Duodenal mucosa (tissue), 2 donors: ENCODE data around the gene DLX2.
"Not testable (repeated sequence)": the region's sequence is repeated elsewhere in the genome, so short reads cannot be mapped to it uniquely, and the experiment has no call there.

Source experiments
- H3K27ac ChIP-seq: one replicate; pipeline ENCODE4 v1.7.0; 2013; ENCODE audit warnings: low read depth, low read length
- H3K27me3 ChIP-seq, 2 donors: one replicate each; pipeline ENCODE4 v1.7.0; 2013; ENCODE audit warnings: low read length in 2 of 2, control low read depth in 1 of 2; ENCODE audit not compliant: insufficient read depth in 2 of 2, control insufficient read depth in 1 of 2
- H3K36me3 ChIP-seq, 2 donors: one replicate each; pipeline ENCODE4 v1.7.0; 2013; ENCODE audit warnings: low read length in 2 of 2, control low read depth in 1 of 2; ENCODE audit not compliant: insufficient read depth in 2 of 2, control insufficient read depth in 1 of 2
- H3K4me1 ChIP-seq, 2 donors: one replicate each; pipeline ENCODE4 v1.7.0; 2013; ENCODE audit warnings: low read length in 2 of 2, control low read depth in 1 of 2; ENCODE audit not compliant: insufficient read depth in 2 of 2, control insufficient read depth in 1 of 2
- H3K4me3 ChIP-seq, 2 donors: one replicate each; pipeline ENCODE4 v1.7.0; 2013; ENCODE audit warnings: low read length in 2 of 2, low read depth in 1 of 2
- H3K9ac ChIP-seq, 2 donors: one replicate each; pipeline ENCODE4 v1.7.0; 2013; ENCODE audit warnings: low read length in 2 of 2, low read depth in 1 of 2
- H3K9me3 ChIP-seq, 2 donors: one replicate each; pipeline ENCODE4 v1.7.0; 2013; ENCODE audit warnings: low read length in 2 of 2, control low read depth in 1 of 2; ENCODE audit not compliant: control insufficient read depth in 1 of 2

DLX2 gene

GRCh38 chr2:172129404-172129803 is 26.7 kb upstream of the DLX2 start:
- H3K27me3 ChIP-seq, result no peaks in the 10 kb centered on the region
- no peak overlapping the region for H3K9ac ChIP-seq
- H3K4me1 ChIP-seq, result no peaks in the 10 kb centered on the region
- H3K27ac ChIP-seq, result no peak overlapping the region
- H3K9me3 ChIP-seq, result no peaks in the 10 kb centered on the region
- H3K4me3 ChIP-seq, result no peak overlapping the region
- H3K36me3 ChIP-seq, result no peaks in the 10 kb centered on the region

DNA sequence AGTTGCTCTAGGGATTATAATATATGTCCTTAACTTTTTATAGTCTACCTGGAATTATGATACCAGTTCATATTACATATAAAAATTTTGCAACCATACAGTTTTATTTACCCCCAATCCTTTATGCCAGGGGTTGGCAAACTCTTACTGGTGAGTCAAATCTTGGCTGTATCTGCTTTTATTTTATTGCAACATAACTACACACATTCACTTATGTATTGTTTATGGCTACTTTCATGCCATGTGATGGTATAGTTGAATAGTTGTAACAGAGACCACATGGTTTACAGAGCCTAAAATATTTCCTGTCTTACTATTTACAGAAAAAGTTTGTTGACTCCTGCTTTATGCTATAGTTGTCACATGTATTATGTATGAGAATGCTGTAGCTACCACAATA is 25.8 kb upstream of the DLX2 start:
- Histone ChIP-seq H3K27me3 (no peaks in the 10 kb centered on the region), H3K27ac (no peak overlapping the region), H3K9me3 (no peaks in the 10 kb centered on the region), H3K36me3 (no peaks in the 10 kb centered on the region), H3K4me1 (no peaks in the 10 kb centered on the region), H3K9ac (no peak overlapping the region), H3K4me3 (no peak overlapping the region)

GRCh38 chr2:172120118-172120517 is 17.4 kb upstream of the DLX2 start:
- Histone ChIP-seq H3K9ac (no peak overlapping the region), H3K9me3 (no peaks in the 10 kb centered on the region), H3K27ac (no peak overlapping the region), H3K36me3 (no peaks in the 10 kb centered on the region), H3K4me3 (no peak overlapping the region), H3K27me3 (peaks cover 0 to 3% of the 10 kb centered on the region in 2 donors), H3K4me1 (no peaks in the 10 kb centered on the region)

DNA sequence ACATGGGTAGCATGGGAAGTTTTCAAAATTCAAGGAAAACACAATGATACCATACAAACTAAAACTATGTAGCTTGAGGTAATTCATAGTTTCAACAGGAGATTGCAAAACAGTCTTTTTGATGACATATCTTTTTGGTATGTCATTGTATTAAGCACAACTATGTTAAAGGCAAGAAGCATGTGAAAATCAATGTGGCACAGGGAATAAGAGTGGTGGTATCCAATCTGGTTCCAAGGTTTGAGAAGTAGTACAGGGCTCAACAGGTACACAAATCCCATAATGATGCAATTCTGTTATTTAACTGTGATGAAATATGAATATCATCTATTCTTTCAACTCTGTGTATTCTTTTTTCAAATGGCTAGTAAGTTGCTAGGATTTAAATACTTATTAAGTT is 16.4 kb upstream of the DLX2 start:
- no peak overlapping the region for H3K27ac ChIP-seq

GRCh38 chr2:172116107-172116506 is 13.4 kb upstream of the DLX2 start:
- H3K4me1 ChIP-seq, result no peaks in the 10 kb centered on the region
- H3K36me3 ChIP-seq, result no peaks in the 10 kb centered on the region
- H3K9ac ChIP-seq, result no peak overlapping the region
- H3K9me3 ChIP-seq, result no peaks in the 10 kb centered on the region
- H3K27me3 ChIP-seq, result peaks cover 0 to 3% of the 10 kb centered on the region in 2 donors
- H3K27ac ChIP-seq, result no peak overlapping the region
- H3K4me3 ChIP-seq, result no peak overlapping the region

More for the DNA sequence above, 16.4 kb upstream of the DLX2 start:
- H3K4me1 ChIP-seq, result no peaks in the 10 kb centered on the region
- H3K27me3 ChIP-seq, result peaks cover 0 to 3% of the 10 kb centered on the region in 2 donors
- H3K9ac ChIP-seq, result no peak overlapping the region
- no peaks in the 10 kb centered on the region for H3K9me3 ChIP-seq
- no peak overlapping the region for H3K4me3 ChIP-seq
- no peaks in the 10 kb centered on the region for H3K36me3 ChIP-seq

DNA sequence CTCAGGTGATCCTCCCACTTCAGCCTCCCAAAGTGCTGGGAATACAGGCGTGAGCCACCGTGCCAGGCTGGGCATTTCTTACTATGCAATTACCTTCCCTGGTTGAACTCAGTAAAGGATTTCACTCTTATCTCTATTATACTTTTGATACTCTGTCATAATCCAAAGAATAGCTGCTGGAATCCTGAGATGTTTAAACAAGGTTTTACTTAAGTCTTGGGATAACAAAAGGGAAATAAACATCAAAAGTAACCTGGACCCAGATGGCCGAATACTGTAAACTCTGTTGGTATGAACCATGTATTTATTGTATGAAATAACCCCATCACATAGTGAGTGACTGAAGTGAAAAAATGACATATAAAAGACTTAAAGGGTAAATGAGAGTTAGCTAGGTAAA is 11.9 kb upstream of the DLX2 start:
- H3K4me3 ChIP-seq, result no peak overlapping the region
- H3K9me3 ChIP-seq, result no peaks in the 10 kb centered on the region
- H3K36me3 ChIP-seq, result no peaks in the 10 kb centered on the region
- H3K9ac ChIP-seq, result no peak overlapping the region
- H3K27ac ChIP-seq, result no peak overlapping the region
- peaks cover 0 to 3% of the 10 kb centered on the region in 2 donors for H3K27me3 ChIP-seq
- no peaks in the 10 kb centered on the region for H3K4me1 ChIP-seq

DNA sequence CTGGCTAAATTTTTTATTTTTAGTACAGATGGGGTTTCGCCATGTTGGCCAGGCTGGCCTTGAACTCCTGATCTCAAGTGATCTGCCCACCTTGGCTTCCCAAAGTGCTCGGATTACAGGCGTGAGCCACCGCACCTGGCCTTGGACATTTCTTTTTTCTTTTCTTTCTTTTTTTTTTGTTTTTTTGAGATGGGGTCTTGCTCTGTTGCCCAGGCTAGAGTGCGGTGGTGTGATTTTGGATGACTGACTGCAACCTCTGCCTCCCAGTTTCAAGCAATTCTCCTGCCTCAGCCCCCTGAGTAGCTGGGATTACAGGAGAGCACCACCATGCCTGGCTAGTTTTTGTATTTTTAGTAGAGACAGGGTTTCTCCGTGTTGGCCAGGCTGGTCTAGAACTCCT is 11.5 kb upstream of the DLX2 start:
- not testable (repeated sequence) for H3K27ac ChIP-seq, H3K9me3 ChIP-seq, H3K9ac ChIP-seq, H3K36me3 ChIP-seq, H3K4me3 ChIP-seq, H3K27me3 ChIP-seq, H3K4me1 ChIP-seq

DNA sequence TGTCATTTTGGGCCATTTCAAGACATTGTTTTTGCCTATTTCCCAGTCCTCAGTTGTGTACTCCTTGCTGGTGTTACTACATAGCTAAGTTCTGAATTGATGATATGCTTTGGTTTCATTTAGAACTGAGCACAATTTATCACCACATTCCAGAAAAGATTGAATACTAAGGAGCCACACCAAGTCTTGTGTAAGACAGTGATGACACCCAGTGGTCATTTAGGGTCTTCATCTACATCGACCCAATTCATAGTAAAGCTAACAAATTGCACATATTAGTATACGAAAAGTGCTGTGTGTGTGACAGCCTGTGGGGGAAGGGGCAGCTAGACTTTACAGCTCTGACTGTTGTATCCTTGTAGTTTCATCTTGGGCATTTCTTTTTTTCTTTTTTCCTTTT is 10.9 kb upstream of the DLX2 start:
- Histone ChIP-seq H3K36me3 (no peaks in the 10 kb centered on the region), H3K27ac (no peak overlapping the region), H3K4me3 (no peak overlapping the region), H3K4me1 (no peaks in the 10 kb centered on the region), H3K9me3 (no peaks in the 10 kb centered on the region), H3K9ac (no peak overlapping the region), H3K27me3 (peaks cover 2 to 3% of the 10 kb centered on the region in 2 donors)

- Histone ChIP-seq H3K27ac (no peak overlapping the region), H3K4me3 (peak overlapping the region in 1 of 2 donors; percentile 7), H3K27me3 (peaks cover 32 to 33% of the 10 kb centered on the region in 2 donors), H3K9me3 (no peaks in the 10 kb centered on the region), H3K36me3 (no peaks in the 10 kb centered on the region), H3K4me1 (peaks cover 0 to 7% of the 10 kb centered on the region in 2 donors), H3K9ac (no peak overlapping the region)
Observed at GRCh38 chr2:172109988-172110811, 7.5 kb upstream of the DLX2 start.

DNA sequence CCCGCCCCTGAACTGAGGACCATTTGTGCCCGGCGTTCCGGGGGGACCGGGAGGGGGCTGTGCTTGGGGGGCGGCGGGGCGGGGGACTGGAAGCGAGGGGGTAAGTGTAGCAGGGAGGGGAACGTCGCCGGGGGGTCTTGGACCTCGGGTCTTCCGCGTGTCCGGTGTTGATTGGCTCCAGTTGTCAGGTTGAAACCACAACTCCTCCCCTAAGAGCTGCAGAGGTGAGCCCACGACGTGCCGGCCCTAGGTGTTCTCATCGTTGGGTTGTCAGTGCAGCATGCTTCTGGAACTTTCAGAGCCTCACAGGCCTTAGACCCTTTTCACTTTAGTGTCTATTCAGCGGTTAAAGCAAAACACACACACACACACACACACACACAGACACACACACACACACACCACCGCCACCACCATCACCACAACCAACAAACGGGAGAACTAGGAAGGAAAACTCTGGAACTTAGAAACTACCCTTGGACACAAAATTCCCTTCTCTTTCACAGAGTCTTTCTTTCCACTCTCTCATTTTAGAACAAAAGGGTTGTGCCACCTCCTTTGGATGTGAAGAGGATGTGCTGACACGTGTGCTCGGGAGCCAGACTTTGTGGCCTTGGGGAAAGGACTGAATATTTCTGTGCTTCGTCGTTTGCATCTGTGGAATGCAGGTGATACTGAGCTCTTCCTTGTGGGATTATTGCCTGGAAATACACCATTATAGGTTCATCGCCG is 6.7 kb upstream of the DLX2 start:
- H3K9ac ChIP-seq, result no peak overlapping the region
- no peaks in the 10 kb centered on the region for H3K9me3 ChIP-seq
- peaks cover 34 to 38% of the 10 kb centered on the region in 2 donors for H3K27me3 ChIP-seq
- no peaks in the 10 kb centered on the region for H3K36me3 ChIP-seq
- H3K4me3 ChIP-seq, result no peak overlapping the region
- peaks cover 0 to 7% of the 10 kb centered on the region in 2 donors for H3K4me1 ChIP-seq
- H3K27ac ChIP-seq, result no peak overlapping the region
